HG03039 (cell line): ENCODE measurements around the gene KTI12.

ENCODE experiments used
- ATAC-seq: cut with Tn5 transposase; IDR thresholded peaks from one replicate; pipeline ENCODE4 v1.9.1; 2021; ENCODE audit warnings: mild to moderate bottlenecking, moderate library complexity; ENCODE audit not compliant: unreplicated experiment

KTI12 gene

DNA sequence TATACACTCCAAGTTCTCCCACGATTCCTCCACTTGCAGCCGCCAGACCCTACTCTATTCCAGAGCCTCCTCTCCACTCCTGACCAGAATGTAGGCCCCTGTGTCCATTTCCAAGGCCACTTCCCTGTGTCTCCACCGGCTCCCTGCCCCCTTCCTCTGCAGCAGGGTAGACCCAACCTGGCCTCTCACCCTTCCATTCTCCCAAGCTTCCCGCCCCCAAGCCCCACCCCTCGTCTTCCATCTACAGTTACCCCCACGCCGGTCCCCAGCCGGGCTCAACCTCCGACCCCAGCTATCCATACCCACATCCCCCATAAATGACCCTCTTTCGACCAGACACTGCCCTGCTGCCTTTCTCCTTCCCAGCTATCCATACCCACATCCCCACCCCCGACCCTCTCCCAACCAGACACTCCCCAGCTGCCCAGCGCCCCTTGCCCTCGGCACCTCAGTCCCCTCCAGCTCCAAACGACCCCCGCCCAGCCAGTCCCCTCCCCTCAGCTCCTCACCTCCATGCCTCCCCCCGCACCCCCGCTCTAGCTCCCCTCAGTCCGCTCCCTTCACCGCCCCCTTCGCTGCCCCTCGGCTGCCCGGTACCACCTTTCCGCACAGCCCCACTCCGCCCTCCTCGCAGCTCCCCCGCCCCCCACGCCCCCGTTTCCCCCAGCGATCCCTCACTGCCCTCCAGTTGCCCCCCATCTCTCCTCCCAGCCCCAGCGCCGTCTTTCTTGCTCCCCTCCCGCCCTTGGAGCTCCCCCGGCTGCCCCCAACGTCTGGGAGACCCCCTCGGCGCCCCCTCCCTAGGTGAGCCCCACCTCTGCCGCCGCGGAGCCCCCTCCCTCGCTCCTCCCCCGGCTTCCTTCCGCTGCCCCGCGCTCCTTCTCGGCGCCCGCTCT, 43.8 kb downstream of the KTI12 start:
- no peak for ATAC-seq

DNA sequence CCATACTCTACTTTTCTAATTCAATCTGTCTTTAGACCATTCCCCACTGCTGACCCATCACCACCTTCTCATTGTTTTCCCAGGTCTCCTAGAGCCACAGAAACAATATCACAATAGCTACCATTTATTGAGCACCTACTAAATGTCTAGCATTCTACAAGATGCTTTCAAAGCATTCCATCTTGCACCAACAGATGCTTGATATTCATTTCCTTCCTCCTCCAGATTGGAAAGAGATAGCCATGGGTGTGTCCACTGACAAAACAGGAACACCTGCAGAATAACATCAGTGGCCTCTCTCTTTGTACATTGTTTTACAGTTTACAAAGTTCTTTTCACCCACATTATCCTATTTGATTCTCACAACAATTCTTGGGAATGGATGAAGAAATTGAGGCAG, 45.4 kb downstream of the KTI12 start:
- ATAC-seq: no peak

DNA sequence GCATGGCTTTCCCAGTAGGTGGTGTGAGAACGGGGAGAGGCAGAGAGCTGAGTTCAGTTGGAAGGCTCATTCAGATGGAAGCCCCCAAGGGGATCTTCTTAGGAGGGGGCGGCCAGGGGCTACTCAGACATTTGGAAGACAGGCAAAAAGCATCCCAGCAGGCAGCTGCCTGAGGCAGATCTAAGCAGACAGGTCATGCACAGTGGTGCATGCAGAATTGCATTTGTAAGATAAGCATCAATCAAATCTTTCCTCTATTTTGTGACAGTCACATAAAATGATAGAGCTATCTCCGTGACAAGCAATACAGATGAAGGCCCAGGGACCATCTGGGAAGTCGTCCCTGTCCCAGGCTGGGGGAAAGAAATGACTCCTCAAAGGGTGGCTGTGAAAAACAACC, 46.9 kb downstream of the KTI12 start:
- no peak for ATAC-seq

- ATAC-seq: no peak
These were observed 51.4 kb downstream of the KTI12 start for GRCh38 chr1:51982161-51982560.
